ENCODE measurements around the gene TMEM140. TPM values are rescaled to one million over a fixed set of nuclear protein-coding genes. Genes with fewer than 3 reads are reported as not detected.

TMEM140 gene
- total RNA-seq, 4 donors from 2014 or later: 116 to 179 (median 145) TPM

- Histone ChIP-seq H3K27ac (peak overlapping the region; percentile 93 to 97 (median 96)), H3K4me3 (peak overlapping the region; percentile 34 to 46 (median 40)), H3K4me1 (peaks cover 84 to 97% of the 10 kb centered on the region in 2 donors), H3K27me3 (no peaks in the 10 kb centered on the region), H3K9me3 (no peaks in the 10 kb centered on the region), H3K36me3 (no peaks in the 10 kb centered on the region)
- intact Hi-C loops (cut with DNase I; ENCODE audit: low total_unique reads): loop anchor here (5.0 kb wide), 1 partner anchor 702 kb away; the partner anchor contains the start of gene AKR1B1
- TF ChIP-seq, protein P1, sequence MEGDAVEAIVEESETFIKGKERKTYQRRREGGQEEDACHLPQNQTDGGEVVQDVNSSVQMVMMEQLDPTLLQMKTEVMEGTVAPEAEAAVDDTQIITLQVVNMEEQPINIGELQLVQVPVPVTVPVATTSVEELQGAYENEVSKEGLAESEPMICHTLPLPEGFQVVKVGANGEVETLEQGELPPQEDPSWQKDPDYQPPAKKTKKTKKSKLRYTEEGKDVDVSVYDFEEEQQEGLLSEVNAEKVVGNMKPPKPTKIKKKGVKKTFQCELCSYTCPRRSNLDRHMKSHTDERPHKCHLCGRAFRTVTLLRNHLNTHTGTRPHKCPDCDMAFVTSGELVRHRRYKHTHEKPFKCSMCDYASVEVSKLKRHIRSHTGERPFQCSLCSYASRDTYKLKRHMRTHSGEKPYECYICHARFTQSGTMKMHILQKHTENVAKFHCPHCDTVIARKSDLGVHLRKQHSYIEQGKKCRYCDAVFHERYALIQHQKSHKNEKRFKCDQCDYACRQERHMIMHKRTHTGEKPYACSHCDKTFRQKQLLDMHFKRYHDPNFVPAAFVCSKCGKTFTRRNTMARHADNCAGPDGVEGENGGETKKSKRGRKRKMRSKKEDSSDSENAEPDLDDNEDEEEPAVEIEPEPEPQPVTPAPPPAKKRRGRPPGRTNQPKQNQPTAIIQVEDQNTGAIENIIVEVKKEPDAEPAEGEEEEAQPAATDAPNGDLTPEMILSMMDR (IDR thresholded peaks at IDR 0.05 in 4 of 5, conservative IDR thresholded peaks at IDR 0.05 in 1 of 5): no peak
- no peak for TF ChIP-seq POLR2A (IDR thresholded peaks at IDR 0.05)
- in situ Hi-C loops (cut with MboI; ENCODE audit: low sequenced_read_pairs in 4 of 4): no loop called here
- DNase-seq (peak in 1 of 2 donors; percentile 71), ATAC-seq (peak; percentile 41 to 67)
Observed at GRCh38 chr7:135158874-135159273, 11.0 kb downstream of the TMEM140 start.

GRCh38 chr7:135159359-135160085 lies 11.7 kb downstream of the TMEM140 start:
- Histone ChIP-seq H3K4me1 (peaks cover 89 to 96% of the 10 kb centered on the region in 2 donors), H3K36me3 (no peaks in the 10 kb centered on the region), H3K9me3 (no peaks in the 10 kb centered on the region), H3K4me3 (peak overlapping the region; percentile 20 to 46 (median 40)), H3K27ac (peak overlapping the region; percentile 93 to 97 (median 96)), H3K27me3 (no peaks in the 10 kb centered on the region)
- in situ Hi-C loops (cut with MboI; ENCODE audit: low sequenced_read_pairs in 4 of 4): no loop called here
- DNase-seq: peak in 1 of 2 donors; percentile 50
- TF ChIP-seq, protein P1 (IDR thresholded peaks at IDR 0.05 in 4 of 5, conservative IDR thresholded peaks at IDR 0.05 in 1 of 5): no peak
- TF ChIP-seq POLR2A (IDR thresholded peaks at IDR 0.05): peak in 1 of 2 donors; percentile 25
- peak; percentile 57 to 72 for ATAC-seq
- intact Hi-C loops (cut with DNase I; ENCODE audit: low total_unique reads): loop anchor here (5.0 kb wide), 1 partner anchor 702 kb away; the partner anchor contains the start of gene AKR1B1

DNA sequence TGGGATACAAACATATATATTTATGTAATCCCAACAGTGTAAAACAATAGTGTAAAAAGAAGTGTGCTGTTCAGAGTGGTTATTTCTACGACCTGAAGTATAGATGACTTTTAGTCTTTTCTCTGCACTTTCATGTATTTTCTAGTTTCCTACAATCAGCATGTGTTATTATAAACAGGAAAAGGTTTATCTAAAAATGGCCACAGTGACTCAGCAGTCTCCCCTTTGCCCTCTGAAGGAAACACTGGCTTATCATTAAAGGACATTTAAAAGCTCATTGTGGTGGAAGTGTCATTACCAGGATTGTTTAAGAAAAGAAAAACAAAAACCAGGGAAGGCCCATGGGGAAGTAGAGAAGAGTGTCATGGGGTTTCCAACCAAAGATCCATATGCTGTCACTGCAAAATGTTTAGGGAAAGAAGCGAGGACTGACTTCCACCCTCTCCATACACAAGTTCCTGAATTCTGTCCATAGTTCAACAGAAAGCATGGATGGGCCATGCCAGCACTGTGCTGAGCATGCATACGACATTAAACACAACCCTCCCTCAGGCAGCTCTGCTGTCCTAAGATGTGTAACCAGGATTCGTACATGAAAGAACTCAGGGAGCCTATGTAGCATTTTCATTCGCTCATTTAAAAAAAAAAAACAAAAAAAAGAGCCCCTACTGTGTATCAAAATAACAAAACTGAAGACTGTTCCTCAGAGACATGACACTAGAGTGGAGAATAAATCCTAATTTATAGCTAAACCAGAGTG lies 12.4 kb downstream of the TMEM140 start:
- Histone ChIP-seq H3K27me3 (no peaks in the 10 kb centered on the region), H3K36me3 (peaks cover 0 to under 1% of the 10 kb centered on the region in 2 donors), H3K9me3 (no peaks in the 10 kb centered on the region), H3K4me3 (peak overlapping the region; percentile 20 to 46 (median 24)), H3K27ac (peak overlapping the region; percentile 93 to 97 (median 96)), H3K4me1 (peaks cover 91 to 98% of the 10 kb centered on the region in 2 donors)
- no peak for TF ChIP-seq POLR2A (IDR thresholded peaks at IDR 0.05)
- TF ChIP-seq, protein P1 (IDR thresholded peaks at IDR 0.05 in 4 of 5, conservative IDR thresholded peaks at IDR 0.05 in 1 of 5): no peak
- no peak for ATAC-seq
- in situ Hi-C loops (cut with MboI; ENCODE audit: low sequenced_read_pairs in 4 of 4): no loop called here
- intact Hi-C loops (cut with DNase I; ENCODE audit: low total_unique reads): no loop called here
- no peak for DNase-seq

DNA sequence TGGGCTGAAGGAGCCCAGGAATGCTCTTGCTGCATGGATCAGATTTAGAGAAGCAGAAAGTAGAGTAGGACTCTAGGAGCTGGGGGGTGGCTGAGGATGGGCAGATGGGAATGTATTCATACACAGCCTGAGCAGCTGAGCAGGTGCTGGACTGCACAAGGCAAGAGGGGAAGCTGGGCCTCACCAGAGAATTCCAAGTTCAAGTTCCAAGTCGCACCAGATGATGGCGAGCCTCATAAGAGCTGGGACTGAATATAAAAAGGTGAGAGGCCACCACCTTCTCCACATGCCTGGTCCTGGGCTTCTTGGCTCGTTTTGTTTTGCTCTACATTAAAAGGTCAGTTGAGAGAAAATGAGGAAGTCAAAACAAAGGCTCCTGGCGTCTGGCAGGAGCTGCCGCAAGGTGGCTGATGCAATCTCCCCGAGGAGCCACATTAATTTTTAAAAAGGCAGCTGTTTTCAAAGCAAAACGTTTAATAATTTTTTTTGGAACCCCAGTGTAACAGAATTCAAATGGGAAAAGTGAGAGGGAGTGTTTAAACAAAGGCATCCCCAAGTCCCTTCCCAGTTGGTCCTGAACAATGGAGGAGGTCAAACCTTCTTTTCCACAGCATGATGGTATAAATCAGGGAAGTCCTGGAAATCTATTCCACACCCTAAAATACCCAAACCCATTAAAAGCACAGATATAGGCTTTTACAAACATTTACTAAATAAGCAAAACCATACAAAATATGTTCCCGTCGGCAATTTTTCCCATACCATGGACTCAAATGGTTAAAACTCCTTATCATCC lies 13.2 kb downstream of the TMEM140 start:
- peak overlapping the region; percentile 93 to 97 (median 96) for H3K27ac ChIP-seq
- TF ChIP-seq POLR2A (IDR thresholded peaks at IDR 0.05): no peak
- TF ChIP-seq, protein P1 (IDR thresholded peaks at IDR 0.05 in 4 of 5, conservative IDR thresholded peaks at IDR 0.05 in 1 of 5): peak in 2 of 5 experiments; percentile 7 to 18
- DNase-seq: peak in 1 of 2 donors; percentile 38
- H3K27me3 ChIP-seq: no peaks in the 10 kb centered on the region
- H3K4me3 ChIP-seq: peak overlapping the region; percentile 4 to 26 (median 16)
- peaks cover 95 to 98% of the 10 kb centered on the region in 2 donors for H3K4me1 ChIP-seq
- peaks cover 0 to 9% of the 10 kb centered on the region in 2 donors for H3K36me3 ChIP-seq
- ATAC-seq: no peak
- intact Hi-C loops (cut with DNase I; ENCODE audit: low total_unique reads): no loop called here
- no peaks in the 10 kb centered on the region for H3K9me3 ChIP-seq
- in situ Hi-C loops (cut with MboI; ENCODE audit: low sequenced_read_pairs in 4 of 4): no loop called here

Data from gastrocnemius medialis (tissue), 4 donors.